Tongue (tissue), 2 donors: ENCODE results near the gene MAMSTR. TPM values are rescaled to one million over a fixed set of nuclear protein-coding genes. Genes with fewer than 3 reads are reported as not detected.
"Not testable (repeated sequence)": the region's sequence is repeated elsewhere in the genome, so short reads cannot be mapped to it uniquely, and the experiment has no call there.

Experiments used
- DNase-seq: peaks from one replicate; pipeline ENCODE4 v3.0.0-alpha.2; 2015
- total RNA-seq: library from RNA; depleted of rRNA; stranded (reverse); fragments of >200 nt; gene quantifications from one replicate; pipeline ENCODE4 v1.2.3, GENCODE V29; 2014

The MAMSTR gene
- total RNA-seq, 1 donor from 2014 or later, result 4.3 TPM

DNA sequence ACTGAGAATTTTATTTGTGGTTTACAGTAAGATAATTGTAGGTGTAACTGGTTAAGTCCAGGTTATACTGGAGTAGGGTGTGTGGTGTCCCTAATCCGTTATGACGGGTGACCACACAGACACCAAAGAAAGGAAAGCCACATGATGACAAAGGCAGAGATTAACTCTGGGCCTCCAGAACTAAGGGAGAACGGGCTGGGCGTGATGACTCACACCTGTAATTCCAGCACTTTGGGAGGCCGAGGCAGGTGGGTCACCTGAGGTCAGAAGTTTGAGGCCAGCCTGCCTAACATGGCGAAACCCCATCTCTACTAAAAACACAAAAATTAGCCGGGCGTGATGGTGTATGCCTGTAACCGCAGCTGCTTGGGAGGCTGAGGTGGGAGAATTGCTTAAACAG is 33.9 kb downstream of the MAMSTR start:
- no peak for DNase-seq

DNA sequence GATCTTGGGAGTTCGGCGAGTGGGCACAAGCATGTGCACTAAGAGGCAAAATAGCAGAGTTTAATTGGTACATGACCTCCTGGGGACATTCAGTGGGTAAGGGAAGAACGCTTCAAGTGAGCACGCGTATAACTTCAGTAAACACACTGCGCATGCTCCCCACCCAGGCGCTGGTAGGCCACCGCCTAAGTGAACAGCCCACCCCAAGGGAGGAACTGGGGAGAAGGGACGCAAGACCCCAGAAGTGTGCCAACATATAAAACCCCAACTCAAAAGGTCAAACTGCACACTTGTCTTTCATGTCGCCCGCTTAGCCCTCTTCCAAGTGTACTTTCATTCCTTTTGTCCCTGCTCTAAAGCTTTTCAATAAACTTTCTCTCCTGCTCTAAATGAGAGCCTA is 36.2 kb downstream of the MAMSTR start:
- DNase-seq, result peak; percentile 92

DNA sequence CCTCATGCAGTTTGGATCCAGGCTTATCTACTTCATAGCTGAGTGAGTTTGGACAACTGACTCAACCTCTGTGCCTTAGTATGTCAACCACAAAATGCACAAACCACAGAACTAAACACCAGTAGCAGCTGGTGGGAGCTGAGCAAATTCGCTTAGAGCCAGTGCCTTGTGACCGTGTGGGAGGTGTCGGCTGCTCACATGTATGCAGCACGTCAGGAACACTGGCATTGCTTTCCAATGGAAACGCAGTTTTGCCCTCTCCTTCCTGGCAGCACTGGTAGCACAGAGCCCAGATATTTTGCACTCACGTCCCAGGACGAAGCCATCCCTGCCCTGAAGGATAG is 38.4 kb downstream of the MAMSTR start:
- DNase-seq, result no peak

DNA sequence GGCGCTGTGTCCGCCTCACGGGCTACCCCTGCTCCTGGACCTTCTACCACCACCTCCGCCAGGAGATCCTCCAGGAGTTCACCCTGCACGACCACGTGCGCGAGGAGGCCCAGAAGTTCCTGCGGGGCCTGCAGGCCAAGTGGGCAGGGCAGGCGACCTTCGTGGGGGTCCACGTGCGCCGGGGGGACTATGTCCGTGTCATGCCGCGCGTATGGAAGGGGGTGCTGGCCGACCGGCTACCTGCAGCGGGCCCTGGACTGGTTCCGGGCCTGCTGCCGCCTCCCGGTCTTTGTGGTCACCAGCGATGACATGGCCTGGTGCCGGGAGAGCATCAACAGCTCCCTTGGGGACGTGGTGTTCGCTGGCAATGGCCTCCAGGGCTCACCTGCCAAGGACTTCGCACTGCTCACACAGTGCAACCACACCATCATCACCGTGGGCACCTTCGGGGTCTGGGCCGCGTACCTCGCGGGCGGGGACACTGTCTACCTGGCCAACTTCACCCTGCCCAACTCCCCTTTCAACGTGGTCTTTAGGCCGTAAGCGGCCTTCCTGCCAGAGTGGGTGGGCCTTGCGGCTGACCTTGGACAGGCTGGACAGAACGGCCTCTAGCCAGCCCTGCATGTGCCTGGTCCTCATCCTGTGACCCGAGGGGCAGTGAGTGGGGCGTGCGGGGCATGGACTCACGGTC is 38.9 kb downstream of the MAMSTR start:
- DNase-seq, result no peak

DNA sequence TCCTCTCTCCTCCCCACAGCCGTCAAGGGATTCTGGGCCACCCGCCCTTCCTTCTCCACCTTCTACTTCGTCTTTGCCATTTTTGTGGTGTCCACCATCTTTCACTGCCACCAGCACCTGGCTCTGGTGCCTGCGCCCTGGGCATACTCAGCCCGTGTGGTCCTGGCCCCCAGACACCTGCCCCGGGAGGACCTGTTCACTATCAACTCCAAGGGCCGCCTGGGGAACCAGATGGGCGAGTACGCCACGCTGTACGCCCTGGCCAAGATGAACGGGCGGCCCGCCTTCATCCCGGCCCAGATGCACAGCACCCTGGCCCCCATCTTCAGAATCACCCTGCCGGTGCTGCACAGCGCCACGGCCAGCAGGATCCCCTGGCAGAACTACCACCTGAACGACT is 39.5 kb downstream of the MAMSTR start:
- DNase-seq, result not testable (repeated sequence)

DNA sequence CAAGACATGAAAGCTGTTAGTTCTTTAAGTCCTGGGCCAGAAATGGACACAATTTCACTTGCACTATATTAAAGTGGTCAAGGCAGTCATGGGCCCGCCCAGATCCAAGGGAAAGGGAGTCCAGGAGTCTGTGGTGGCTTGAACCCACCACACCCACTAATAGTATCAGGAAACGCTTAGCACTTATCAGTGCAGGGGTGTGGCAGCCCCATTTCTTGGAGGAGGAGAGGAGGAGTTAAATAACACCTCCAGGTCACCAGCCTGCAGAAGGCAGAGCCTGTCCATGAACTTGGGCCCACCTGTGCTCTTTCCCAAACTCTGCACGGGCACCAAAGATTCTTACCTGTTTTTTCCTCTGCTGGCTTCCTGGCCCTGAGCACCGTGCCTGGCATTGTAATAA is 41.3 kb downstream of the MAMSTR start:
- no peak for DNase-seq

DNA sequence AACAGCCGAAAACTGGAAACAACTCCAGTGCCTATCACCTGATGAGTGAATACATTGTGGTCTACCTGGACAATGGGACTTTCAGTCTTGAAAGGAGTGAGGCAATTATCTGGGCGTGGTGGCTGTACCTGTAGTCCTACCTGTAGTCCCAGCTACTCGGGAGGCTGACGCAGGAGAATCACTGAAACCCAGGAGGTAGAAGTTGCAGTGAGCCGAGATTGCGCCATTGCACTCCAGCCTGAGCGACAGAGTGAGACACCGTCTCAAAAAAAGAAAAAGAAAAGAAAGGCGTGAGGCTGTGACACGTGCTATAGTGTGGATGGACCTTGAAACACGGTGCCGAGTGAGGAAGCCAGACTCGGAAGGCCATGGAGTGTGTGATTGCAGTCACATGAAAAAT is 42.6 kb downstream of the MAMSTR start:
- DNase-seq, result no peak

DNA sequence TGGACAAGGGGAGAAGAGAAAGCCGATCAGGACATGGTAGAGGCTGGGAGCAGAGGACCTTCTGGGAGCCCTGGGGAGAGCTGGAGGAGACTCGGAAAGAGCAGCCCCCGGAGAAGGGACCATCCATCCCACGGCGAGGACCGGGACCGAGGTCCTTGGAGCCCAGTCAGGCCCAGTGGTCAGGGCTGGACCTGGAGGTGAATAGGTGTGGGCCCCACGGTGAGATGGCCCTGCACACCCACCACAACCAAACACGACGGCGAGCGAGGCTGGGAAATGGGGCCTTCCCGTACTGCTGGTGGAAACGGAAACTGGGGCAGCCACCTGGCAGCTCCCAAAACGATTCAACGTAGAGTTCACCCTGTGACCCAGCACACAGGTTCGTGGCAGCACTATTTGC is 43.0 kb downstream of the MAMSTR start:
- DNase-seq, result no peak

DNA sequence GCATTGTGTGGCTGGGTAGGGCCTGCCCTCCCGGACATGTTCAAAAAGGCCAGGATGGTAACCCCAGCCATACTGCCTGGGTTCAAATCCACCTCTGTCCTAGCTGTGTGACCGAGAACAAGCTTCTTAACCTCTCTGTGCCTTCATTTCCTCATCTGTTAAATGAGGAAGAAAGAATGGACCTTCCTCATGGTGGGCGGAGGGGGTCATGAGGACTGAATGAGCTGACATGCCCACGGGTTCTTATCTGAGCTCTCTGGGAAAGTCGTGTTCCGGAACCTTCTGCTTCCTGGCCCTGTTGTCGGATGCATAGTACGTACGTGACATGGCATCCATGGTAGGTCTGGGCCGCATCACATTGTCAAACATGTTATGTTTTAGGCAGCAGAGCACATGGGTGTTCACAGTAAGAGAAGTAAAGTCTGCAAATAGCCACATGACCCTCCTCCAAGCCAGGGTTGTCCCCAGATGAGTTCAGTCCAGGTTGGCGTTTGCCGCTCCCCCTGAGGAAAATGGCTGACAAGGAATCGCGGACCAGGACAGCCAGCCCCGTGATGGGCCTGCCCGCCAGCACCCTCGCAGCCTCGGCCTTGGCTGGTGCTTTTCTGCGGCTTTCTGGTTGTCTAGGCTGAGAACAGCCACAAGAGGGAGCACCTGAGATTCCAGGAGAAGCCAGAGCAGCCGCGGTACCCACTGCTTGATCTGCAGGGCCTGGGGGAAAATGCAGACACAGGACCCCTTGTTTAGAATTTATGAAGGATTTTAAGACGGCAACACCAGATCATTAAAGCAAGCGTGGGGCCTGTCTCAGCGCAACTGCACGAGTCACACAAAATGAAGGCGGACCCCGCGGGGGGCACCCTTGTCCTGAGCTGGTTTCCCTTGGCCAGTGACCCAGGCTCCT is 44.4 kb downstream of the MAMSTR start:
- DNase-seq, result peak; percentile 96

DNA sequence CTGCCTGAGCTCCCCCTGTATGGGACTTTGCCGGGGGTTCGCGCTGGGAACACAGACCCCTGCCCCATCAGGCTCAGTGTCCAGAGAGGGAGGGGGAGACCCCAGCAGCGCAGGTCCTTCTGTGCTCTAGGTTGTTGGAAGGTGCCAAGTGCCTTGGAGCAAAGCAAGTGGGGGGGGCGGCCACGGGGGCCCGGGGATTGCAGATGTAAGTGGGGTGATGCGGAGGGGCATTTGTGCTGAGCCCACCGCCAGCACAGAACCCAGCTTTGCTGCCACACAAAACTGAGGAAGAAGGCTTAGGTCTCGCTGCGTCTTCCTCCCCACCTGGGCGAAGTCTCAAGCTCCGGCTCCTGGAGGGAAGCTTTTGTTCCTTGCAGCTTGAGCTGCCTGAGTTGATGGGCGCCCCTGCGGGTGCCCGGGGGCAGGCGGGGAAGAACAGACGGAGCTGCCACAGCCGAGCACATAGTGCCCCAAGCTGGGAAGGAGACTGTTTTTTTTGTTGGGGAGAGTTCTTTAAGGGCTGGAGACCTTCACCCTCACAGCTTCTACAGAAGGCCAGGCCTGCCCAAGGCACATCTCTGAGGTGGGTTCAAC is 45.2 kb downstream of the MAMSTR start:
- no peak for DNase-seq

DNA sequence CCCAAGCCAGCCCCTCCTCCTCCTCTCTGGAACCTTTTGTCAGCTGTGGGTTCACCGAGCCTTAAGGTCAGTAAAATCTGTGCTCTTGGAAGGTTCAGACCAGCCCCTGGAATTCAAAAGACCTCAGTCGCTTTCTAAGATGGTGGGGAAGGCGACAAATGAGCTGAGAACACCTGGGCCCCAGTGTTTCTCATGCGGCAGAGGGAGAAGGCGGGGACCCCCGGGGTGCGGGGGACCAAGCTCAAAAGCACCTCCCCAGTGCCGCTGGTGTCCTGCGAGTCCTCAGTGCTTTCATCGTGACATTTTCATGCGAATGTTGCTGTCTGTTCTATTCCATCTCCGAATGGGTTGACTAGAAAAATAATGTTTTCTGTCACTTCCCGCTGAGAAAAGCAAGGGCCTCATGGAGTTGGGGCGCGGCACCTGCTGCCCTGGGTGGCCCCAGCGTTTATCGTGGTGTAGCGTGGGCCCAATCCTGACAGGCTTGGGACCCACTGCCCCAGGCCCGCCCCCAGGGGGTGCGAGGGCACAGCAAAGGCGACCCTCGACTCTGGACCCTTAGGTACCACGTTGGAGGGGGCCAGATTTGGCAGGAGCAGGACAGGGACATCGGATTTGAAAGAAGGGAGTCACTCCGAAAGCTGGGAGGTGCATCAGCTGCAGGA is 46.0 kb downstream of the MAMSTR start:
- DNase-seq, result no peak

DNA sequence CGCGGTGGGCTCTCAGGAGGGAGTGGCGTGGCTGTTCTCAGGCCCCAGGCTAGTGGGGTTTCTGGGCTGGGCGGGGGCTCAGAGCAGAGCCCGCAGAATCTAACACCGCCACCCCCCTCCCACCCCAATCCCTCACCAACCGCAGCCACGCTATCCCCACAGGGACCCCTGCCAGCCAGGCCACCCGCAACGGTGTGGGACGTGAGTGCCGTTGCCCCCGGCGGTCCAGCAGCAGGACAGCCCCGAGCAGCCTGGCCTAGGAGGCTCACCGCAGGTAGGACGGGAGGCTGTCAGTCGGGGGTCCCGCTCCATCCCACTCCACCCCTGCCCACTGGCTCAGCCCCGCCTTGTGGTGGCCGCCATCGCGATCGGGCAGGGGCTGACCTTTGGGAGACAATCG is 46.5 kb downstream of the MAMSTR start, which contains the start of gene NTN5:
Gene NTN5 (minus strand): TSS at position 24 of the 400 bp plus-strand sequence. CDS start 2,031 bp downstream, outside the sequence.
- no peak for DNase-seq

DNA sequence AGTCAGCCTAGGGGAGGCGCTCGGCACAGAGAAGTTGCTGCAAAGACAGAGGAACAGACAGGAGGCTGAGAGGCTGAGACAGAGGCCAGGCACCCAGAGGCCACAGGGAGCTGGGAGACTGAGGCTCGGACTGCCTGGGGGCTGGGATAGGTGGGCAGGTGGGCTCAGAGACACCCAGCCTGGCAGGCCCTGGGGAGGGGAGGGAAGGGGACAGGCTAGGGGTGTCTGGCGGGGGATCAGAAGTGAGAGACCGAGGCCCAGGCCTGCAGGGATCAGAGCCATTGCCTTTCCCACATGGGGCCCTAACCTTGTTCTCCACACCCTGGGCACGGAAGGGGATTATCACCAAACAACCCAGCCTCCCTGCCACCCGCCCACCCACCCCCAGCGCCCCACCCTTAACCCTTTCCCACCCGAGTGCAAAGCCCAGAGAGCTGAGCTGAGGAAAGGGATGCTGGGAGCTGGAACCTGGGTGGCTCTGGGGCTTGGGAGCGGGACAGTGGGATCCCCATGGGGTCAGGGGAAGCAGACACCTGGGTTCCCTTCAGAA is 48.0 kb downstream of the MAMSTR start:
- DNase-seq, result peak; percentile 58

DNA sequence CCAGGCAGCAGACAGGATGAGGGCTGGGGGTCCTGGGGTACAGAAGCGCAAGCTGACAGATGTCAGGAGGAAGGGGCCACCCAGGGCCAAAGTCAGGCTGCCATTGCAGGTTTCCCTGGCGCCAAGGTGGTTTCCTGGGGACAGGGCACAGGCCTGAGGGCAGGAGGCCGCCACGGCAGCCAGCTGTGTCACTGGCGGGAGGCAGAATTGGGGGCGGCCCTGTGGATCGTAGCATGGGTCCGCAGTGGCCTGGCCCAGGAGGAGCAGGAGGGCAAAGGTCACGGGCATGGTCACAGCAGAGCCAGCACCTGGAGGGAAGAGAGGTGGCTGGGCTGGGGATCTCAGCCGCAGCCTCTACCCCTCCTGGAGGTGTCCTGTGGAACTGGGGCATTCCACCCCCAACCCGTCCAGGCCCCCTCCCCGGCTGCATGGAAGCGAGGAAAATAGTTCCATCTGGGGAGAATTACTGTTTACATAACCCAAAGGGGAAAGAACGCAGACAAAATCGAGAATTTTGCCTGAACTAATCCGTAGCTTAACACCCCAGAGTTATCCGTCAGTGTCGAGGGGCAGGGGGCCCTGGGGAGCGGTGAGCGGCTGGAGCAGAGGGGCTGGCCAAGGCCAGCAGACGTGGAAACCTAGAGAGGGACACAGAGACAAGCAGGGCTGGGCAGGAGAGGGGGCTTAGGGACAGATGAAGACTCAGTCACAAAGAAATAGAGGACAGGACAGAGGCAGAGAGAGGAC is 48.7 kb downstream of the MAMSTR start:
- DNase-seq, result peak; percentile 81

DNA sequence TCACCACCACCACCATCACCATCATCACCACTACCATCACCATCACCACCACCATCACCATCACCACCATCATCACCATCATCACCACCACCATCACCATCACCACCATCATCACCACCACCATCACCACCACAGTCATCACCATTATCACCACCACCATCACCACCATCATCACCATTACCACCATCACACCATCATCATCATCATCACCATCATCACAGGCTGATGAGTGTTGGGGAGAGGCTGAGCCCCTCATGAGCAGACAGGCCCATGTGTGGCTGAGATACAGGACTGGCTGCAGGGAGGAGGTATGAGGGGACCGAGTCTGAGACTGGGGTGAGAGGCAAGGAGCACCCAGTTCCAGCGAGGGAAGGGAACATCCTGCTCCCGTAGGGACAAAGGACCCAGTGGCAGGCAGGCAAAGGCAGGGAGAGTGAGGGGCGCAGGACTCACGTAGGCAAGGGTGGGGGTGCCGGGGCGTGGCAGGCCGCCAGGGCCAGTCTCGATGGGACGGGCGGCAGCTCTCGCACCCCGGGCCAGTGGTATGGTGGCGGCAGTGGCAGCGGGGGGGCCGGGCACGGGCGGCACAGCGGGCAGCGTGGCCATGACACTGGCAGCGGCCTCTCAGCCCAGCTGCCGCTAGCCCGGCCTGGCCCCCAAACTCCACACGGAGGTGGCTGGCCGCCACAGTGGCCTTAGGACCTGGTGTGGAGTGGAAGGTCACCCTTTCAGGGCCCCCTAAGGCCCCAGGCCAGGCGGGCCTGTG is 49.4 kb downstream of the MAMSTR start:
- DNase-seq, result no peak

DNA sequence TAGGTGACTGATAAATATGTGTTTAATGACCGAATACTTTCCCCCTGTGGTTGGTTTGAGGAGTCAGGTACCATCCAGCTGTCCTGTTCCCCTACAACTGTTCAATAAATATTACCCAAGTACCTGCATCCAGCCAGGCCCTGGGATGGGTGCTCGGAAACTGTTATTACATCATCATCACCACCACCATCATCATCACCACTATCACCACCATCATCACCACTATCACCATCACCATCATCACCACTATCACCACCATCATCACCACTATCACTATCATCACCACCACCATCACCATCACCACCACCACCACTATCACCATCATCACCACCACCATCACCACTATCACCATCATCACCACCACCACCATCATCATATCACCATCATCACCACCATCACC is 50.8 kb downstream of the MAMSTR start:
- DNase-seq, result no peak

DNA sequence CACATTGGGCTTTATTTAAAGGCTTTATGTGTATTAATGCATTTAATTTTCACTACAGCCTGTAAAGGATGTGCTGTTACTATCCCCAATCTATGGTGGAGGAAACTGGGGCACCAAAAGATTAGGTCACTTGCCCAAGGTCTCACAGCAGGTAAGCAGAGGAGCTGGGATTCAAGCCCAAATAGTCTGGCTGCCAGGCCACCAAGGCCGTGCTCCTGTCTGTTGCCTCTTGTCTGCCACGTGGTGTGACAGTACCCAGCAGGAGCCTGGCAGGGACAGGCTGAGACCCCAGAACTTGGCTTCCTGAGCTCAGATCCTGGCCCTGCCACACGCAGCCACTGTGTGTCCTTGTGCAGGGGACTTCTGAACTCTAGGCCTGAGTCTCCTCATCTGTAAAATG is 51.2 kb downstream of the MAMSTR start:
- no peak for DNase-seq

DNA sequence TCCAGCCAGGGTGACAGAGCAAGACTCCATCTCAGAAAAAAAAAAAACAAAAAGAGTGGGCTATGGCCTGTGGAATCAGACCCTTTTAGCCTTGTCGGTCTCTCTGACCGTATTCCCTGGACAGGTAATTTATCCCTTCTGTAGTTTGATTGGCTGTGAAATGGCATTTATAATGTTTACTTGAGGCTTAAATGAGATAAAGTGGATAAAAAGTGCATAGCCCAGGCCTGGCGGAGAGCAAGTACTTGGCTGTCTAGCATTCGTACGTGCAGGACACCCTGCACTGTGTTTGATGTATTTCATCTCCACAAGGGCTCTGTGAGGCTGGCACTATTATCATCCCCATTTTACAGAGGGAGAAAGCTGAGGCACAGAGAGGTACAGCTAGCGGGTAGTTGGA is 53.7 kb downstream of the MAMSTR start:
- DNase-seq, result no peak

DNA sequence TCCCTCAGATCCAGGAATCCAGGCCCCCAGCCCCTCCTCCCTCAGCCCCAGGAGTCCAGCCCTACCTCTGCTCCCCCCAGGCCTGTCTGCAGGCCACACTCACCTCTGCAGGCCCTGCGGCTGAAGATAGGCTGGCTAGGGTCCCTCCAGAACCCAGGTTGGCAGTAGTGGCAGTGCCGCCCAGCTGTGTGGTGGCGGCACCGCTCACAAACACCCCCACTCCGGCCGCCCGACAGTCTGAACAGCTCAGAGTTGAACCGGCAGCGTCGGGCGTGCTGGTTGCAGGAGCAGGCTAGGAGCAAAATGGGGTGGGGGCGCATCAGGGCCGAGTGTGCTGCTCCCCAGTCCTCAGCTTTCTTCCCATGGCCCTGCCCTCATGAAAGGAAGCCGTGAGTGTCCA is 55.0 kb downstream of the MAMSTR start:
- DNase-seq, result no peak

DNA sequence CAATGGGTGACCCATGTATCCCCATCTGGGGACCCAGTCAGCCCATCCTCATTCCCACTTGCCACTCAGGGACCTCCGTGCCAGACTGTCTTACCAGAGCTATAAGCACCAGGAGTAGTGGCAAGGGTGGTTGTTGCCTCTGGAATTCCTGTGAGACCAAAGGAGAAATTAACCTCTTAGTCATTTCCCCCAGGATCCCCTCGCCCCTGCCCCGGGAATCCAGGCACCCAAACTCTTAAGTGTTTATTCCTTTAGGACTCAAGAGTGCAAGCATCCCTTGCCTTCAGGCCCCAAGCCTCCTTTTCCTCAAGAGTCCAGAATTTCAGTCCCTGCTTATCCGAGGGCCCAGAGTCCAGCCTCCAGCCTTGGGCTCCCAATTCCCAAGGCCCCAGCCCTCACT is 55.9 kb downstream of the MAMSTR start:
- no peak for DNase-seq
